ENCODE measurements around the gene CD81. TPM values are rescaled to one million over a fixed set of nuclear protein-coding genes. Genes with fewer than 3 reads are reported as not detected.

Gene CD81
- total RNA-seq, 2 donors from 2014 or later = 306 to 322 TPM

- Mint-ChIP-seq H3K27me3 (no peaks in the 10 kb centered on the region), H3K36me3 (no peaks in the 10 kb centered on the region), H3K4me1 (ENCODE audit: low read depth in 2 of 2) (no peaks in the 10 kb centered on the region), H3K9me3 (no peaks in the 10 kb centered on the region), H3K4me3 (no peak overlapping the region), H3K27ac (no peak overlapping the region)
- no peak for DNase-seq (ENCODE audit: low spot score)
- no peak for ATAC-seq
These were observed 38.7 kb downstream of the CD81 start for GRCh38 chr11:2415601-2416380.

DNA sequence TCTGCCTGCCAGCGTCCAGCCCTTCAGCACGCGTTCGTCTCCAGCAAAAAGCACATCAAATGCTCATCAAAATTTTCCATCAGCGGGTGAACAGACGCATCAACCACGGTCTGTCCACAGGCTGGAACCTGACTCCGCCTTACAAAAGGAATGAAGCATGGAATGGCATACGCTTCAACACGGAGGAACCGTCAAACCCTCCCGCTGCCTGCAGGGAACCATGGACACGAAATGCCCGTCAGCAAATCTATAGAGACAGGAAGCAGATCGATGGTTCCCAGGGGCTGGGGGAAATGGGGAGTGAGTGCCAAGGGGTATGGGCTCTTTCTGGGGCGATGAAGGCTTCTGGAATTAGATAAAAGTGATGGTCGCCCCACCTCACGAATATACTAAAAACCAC is 39.7 kb downstream of the CD81 start:
- Mint-ChIP-seq H3K27ac (no peak overlapping the region), H3K4me3 (no peak overlapping the region), H3K9me3 (no peaks in the 10 kb centered on the region), H3K4me1 (ENCODE audit: low read depth in 2 of 2) (no peaks in the 10 kb centered on the region), H3K36me3 (no peaks in the 10 kb centered on the region), H3K27me3 (no peaks in the 10 kb centered on the region)
- ATAC-seq (no peak), DNase-seq (ENCODE audit: low spot score) (no peak)

GRCh38 chr11:2417856-2418692 is 41.0 kb downstream of the CD81 start:
- no peaks in the 10 kb centered on the region for H3K27me3 Mint-ChIP-seq
- H3K4me1 Mint-ChIP-seq (ENCODE audit: low read depth in 2 of 2) = no peaks in the 10 kb centered on the region
- H3K27ac Mint-ChIP-seq = no peak overlapping the region
- ATAC-seq = no peak
- H3K4me3 Mint-ChIP-seq = no peak overlapping the region
- no peaks in the 10 kb centered on the region for H3K9me3 Mint-ChIP-seq
- no peak for DNase-seq (ENCODE audit: low spot score)
- H3K36me3 Mint-ChIP-seq = no peaks in the 10 kb centered on the region

GRCh38 chr11:2418693-2419360 is 41.7 kb downstream of the CD81 start:
- no peak overlapping the region for H3K4me3 Mint-ChIP-seq
- DNase-seq (ENCODE audit: low spot score) = no peak
- no peaks in the 10 kb centered on the region for H3K27me3 Mint-ChIP-seq
- no peaks in the 10 kb centered on the region for H3K36me3 Mint-ChIP-seq
- no peak overlapping the region for H3K27ac Mint-ChIP-seq
- no peaks in the 10 kb centered on the region for H3K4me1 Mint-ChIP-seq (ENCODE audit: low read depth in 2 of 2)
- no peaks in the 10 kb centered on the region for H3K9me3 Mint-ChIP-seq
- ATAC-seq = no peak

GRCh38 chr11:2419638-2420501 is 42.8 kb downstream of the CD81 start:
- no peaks in the 10 kb centered on the region for H3K36me3 Mint-ChIP-seq

GRCh38 chr11:2420502-2421225 is 43.6 kb downstream of the CD81 start:
- H3K4me3 Mint-ChIP-seq = no peak overlapping the region
- DNase-seq (ENCODE audit: low spot score) = no peak
- no peaks in the 10 kb centered on the region for H3K9me3 Mint-ChIP-seq
- no peaks in the 10 kb centered on the region for H3K36me3 Mint-ChIP-seq
- no peak overlapping the region for H3K27ac Mint-ChIP-seq
- no peaks in the 10 kb centered on the region for H3K4me1 Mint-ChIP-seq (ENCODE audit: low read depth in 2 of 2)
- no peaks in the 10 kb centered on the region for H3K27me3 Mint-ChIP-seq
- ATAC-seq = peak; percentile 84 to 88

More at GRCh38 chr11:2419638-2420501, 42.8 kb downstream of the CD81 start:
- ATAC-seq (peak; percentile 48 to 55), DNase-seq (ENCODE audit: low spot score) (no peak)
- no peaks in the 10 kb centered on the region for H3K4me1 Mint-ChIP-seq (ENCODE audit: low read depth in 2 of 2)
- no peaks in the 10 kb centered on the region for H3K9me3 Mint-ChIP-seq
- no peaks in the 10 kb centered on the region for H3K27me3 Mint-ChIP-seq
- no peak overlapping the region for H3K27ac Mint-ChIP-seq
- H3K4me3 Mint-ChIP-seq = no peak overlapping the region

- ATAC-seq (no peak), DNase-seq (ENCODE audit: low spot score) (no peak)
- H3K4me3 Mint-ChIP-seq = no peak overlapping the region
- H3K27ac Mint-ChIP-seq = no peak overlapping the region
- no peaks in the 10 kb centered on the region for H3K9me3 Mint-ChIP-seq
- no peaks in the 10 kb centered on the region for H3K36me3 Mint-ChIP-seq
- H3K27me3 Mint-ChIP-seq = no peaks in the 10 kb centered on the region
- H3K4me1 Mint-ChIP-seq (ENCODE audit: low read depth in 2 of 2) = no peaks in the 10 kb centered on the region
These were observed 44.3 kb downstream of the CD81 start for GRCh38 chr11:2421226-2421994.

- Mint-ChIP-seq H3K27ac (no peak overlapping the region), H3K9me3 (no peaks in the 10 kb centered on the region), H3K4me3 (no peak overlapping the region), H3K27me3 (no peaks in the 10 kb centered on the region), H3K4me1 (ENCODE audit: low read depth in 2 of 2) (no peaks in the 10 kb centered on the region), H3K36me3 (no peaks in the 10 kb centered on the region)
- ATAC-seq = no peak
- DNase-seq (ENCODE audit: low spot score) = no peak
These were observed 44.9 kb downstream of the CD81 start for GRCh38 chr11:2421996-2422395.

DNA sequence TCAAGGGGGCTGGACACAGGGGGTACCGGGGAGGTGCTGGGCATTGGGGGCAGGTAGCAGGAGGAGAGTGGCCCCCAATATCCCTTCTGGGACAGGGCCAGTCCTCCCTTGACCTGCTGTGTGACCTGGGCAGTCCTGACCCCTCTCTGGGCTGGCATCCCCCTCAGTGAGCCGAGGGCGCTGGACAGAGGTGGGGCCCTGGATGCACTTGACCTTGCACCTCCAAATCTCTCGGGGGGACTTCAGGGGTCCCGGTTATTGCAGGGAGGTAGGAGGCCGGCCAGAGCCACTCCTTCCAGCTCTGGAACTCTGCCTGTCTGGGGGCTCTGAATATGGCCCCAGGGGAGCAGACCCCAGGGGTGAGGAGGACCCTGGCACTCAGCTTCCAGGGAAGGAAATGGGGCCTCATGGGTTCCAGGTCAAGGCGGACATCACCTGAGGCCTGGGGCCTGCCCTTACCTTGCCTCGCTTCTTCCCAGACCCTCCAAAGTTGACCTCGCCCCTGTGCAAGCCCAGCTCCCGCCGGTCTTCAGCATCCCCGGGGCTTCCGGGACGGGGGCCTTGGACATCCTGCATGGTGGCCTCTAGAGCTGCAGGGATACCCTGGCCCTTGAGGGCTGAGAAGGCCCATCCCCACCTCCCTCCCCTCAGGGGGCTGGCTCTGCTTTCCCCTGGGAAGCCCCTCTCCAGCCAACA is 45.5 kb downstream of the CD81 start:
- no peaks in the 10 kb centered on the region for H3K9me3 Mint-ChIP-seq
- no peak overlapping the region for H3K27ac Mint-ChIP-seq
- H3K4me3 Mint-ChIP-seq = no peak overlapping the region
- no peaks in the 10 kb centered on the region for H3K4me1 Mint-ChIP-seq (ENCODE audit: low read depth in 2 of 2)
- no peaks in the 10 kb centered on the region for H3K36me3 Mint-ChIP-seq
- ATAC-seq = no peak
- H3K27me3 Mint-ChIP-seq = no peaks in the 10 kb centered on the region
- no peak for DNase-seq (ENCODE audit: low spot score)

DNA sequence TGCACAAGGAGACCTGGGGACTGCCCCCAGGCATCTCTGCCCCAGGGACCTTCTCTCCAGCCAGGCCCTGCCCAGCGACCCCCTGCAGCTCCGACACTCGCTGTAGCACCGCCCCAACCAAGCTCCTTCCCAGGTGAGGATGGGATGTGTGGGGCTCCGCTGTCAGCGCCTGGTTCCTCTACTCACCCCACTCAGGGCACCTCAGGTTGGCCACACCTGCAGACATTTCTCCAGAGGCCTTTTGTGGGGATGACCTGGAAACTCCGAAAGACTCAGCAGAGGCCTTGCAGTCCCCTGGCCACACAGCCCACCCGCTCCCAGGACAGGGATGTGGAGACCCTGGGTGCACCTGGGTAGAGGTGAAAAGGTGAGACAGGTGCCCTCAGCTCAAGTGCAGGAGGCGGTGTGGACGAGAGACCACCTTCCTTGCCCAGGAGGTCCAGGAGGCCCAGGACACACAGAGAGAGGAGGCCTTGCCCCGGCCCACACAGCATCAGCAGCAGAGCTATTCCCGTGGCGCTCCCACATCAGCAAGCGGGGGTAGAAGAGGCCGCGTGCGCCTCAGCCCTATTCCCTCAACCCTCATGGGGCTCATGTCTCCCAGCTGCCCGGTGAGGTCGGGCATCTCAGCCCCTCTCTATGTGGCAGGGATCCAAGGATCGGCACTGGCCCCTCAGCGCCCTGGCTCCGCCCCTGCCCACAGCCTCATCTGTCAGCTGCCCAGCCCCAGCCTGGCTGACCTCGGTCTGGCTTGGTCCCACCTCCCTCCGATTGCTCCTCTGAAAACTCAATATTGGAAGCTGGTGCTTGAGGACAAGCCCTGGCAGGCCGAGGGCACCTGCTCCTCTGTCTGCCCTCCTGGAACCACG is 46.3 kb downstream of the CD81 start:
- Mint-ChIP-seq H3K4me1 (ENCODE audit: low read depth in 2 of 2) (no peaks in the 10 kb centered on the region), H3K27ac (no peak overlapping the region), H3K9me3 (no peaks in the 10 kb centered on the region), H3K4me3 (no peak overlapping the region), H3K36me3 (no peaks in the 10 kb centered on the region), H3K27me3 (no peaks in the 10 kb centered on the region)
- DNase-seq (ENCODE audit: low spot score) = no peak
- ATAC-seq = no peak

DNA sequence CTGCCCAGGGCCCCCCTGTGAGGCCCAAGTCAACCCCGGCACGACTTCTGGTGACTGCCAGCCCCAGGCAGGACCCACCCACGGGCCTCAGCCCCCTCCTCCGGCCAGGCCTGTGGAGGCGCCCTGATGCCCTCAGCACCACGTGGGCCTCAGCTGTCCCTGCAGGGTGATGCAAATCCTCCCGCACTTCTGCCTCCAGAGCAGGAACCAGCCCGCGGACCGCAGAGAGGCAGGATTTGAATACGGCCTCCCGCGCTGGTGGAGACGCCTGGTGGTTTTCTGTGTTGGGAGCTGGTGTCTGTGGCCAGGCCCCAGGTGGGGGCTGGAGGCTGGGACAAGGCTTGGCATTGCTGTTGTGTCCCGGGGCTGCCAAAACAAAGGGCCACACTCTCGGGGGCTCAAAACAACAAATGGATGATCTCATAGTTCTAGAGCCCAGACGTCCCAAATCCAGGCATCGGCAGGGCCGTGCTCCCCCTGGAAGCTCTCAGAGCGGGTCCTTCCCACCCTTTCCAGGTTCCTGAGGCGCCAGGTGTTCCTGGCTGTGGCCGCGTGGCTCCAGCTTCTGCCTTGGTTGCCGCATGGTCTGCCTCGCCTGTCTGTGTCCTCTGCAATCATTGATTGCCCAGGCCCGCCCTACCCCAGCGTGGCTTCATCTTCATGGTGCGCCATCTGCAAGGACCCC is 47.8 kb downstream of the CD81 start:
- no peaks in the 10 kb centered on the region for H3K27me3 Mint-ChIP-seq
- DNase-seq (ENCODE audit: low spot score) (no peak), ATAC-seq (no peak)
- no peaks in the 10 kb centered on the region for H3K36me3 Mint-ChIP-seq
- no peaks in the 10 kb centered on the region for H3K9me3 Mint-ChIP-seq
- no peaks in the 10 kb centered on the region for H3K4me1 Mint-ChIP-seq (ENCODE audit: low read depth in 2 of 2)
- H3K27ac Mint-ChIP-seq = no peak overlapping the region
- H3K4me3 Mint-ChIP-seq = no peak overlapping the region

Data from natural killer cell treated with Interleukin-12 subunit alpha and Interleukin-12 subunit beta and Interleukin-15 and Interleukin-18, amount 100 ng/mL, for 72 hours (primary cell).